Measurements from ENCODE around the gene COL28A1.
A peak's percentile ranks its signal among the peaks of the same experiment; 100 is the strongest.

The COL28A1 gene

DNA sequence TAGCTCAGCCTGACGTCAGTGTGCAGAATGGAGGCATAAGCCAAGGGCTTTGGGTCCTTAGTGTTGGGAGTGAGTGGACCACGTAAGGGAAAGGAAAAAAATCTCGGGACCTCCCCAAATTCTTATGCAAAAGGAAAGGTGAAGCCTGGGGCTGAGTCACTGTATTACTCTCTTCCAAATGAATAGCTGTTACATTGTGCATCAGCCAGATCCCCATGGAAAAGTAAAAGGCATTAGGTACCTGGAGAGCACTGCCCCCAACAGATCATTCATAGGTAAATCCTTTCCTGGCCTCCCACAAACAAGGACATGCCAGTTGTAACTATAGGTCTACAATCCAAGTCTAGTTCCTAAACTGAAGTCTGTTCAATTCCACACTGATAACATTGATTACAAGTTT is 182.8 kb downstream of the COL28A1 start:
- no peaks in the 10 kb centered on the region for H4K20me1 ChIP-seq (ENCODE audit: insufficient read depth, low read length, poor library complexity, severe bottlenecking)
- TF ChIP-seq, protein P1, sequence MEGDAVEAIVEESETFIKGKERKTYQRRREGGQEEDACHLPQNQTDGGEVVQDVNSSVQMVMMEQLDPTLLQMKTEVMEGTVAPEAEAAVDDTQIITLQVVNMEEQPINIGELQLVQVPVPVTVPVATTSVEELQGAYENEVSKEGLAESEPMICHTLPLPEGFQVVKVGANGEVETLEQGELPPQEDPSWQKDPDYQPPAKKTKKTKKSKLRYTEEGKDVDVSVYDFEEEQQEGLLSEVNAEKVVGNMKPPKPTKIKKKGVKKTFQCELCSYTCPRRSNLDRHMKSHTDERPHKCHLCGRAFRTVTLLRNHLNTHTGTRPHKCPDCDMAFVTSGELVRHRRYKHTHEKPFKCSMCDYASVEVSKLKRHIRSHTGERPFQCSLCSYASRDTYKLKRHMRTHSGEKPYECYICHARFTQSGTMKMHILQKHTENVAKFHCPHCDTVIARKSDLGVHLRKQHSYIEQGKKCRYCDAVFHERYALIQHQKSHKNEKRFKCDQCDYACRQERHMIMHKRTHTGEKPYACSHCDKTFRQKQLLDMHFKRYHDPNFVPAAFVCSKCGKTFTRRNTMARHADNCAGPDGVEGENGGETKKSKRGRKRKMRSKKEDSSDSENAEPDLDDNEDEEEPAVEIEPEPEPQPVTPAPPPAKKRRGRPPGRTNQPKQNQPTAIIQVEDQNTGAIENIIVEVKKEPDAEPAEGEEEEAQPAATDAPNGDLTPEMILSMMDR (conservative IDR thresholded peaks at IDR 0.05; ENCODE audit: low read length): peak; percentile 38
- no peak for TF ChIP-seq EZH2phosphoT487 (IDR thresholded peaks at IDR 0.05; ENCODE audit: borderline replicate concordance)
- no peaks in the 10 kb centered on the region for H3K79me2 ChIP-seq (ENCODE audit: insufficient read depth, low read length)
- no peaks in the 10 kb centered on the region for H3K9me3 ChIP-seq (ENCODE audit: insufficient read depth, low read depth, low read length)
- H3K36me3 ChIP-seq (ENCODE audit: insufficient read depth, low read length): no peaks in the 10 kb centered on the region
- no peaks in the 10 kb centered on the region for H3K9me2 ChIP-seq (replicated peaks; ENCODE audit: low read depth, low read length)
- no peak overlapping the region for H2AFZ ChIP-seq (ENCODE audit: low read length)
- no peak overlapping the region for H3K4me3 ChIP-seq (ENCODE audit: low read length, poor library complexity, severe bottlenecking)
- H3K4me2 ChIP-seq (ENCODE audit: low read depth, low read length, poor library complexity, severe bottlenecking): no peak overlapping the region
- no peaks in the 10 kb centered on the region for H3F3A ChIP-seq (ENCODE audit: low read depth)
- H3K4me1 ChIP-seq (ENCODE audit: insufficient read depth, low read length, poor library complexity, severe bottlenecking): no peaks in the 10 kb centered on the region
- H3K9ac ChIP-seq (ENCODE audit: low read depth, low read length, poor library complexity, severe bottlenecking): no peak overlapping the region
- H3K27me3 ChIP-seq (ENCODE audit: insufficient read depth, low read length, poor library complexity, severe bottlenecking): no peaks in the 10 kb centered on the region

DNA sequence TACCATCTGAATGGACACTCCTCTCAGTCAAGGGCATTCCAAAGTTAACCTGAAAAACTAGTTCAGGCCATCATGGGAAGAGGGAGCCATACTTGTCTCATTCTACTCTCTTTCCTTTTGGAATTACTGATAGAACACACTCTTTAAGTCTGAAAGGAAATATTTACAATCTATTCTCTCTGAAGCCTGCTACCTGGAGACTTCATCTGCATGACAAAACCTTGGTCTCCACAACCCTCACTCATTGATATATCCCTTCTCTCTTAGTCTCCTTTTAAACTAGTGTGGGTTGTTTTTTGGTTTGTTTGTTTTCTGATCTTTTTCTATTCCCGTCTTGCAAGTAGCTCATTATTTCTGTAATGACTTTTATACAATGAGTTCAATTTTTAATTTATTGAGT is 183.8 kb downstream of the COL28A1 start:
- Histone ChIP-seq H3K27me3 (ENCODE audit: insufficient read depth, low read length, poor library complexity, severe bottlenecking) (no peaks in the 10 kb centered on the region), H3K4me2 (ENCODE audit: low read depth, low read length, poor library complexity, severe bottlenecking) (no peak overlapping the region), H3K9me3 (ENCODE audit: insufficient read depth, low read depth, low read length) (no peaks in the 10 kb centered on the region), H3K79me2 (ENCODE audit: insufficient read depth, low read length) (no peaks in the 10 kb centered on the region), H2AFZ (ENCODE audit: low read length) (no peak overlapping the region), H3F3A (ENCODE audit: low read depth) (no peaks in the 10 kb centered on the region), H3K4me1 (ENCODE audit: insufficient read depth, low read length, poor library complexity, severe bottlenecking) (no peaks in the 10 kb centered on the region), H3K9ac (ENCODE audit: low read depth, low read length, poor library complexity, severe bottlenecking) (no peak overlapping the region), H3K9me2 (replicated peaks; ENCODE audit: low read depth, low read length) (no peaks in the 10 kb centered on the region), H4K20me1 (ENCODE audit: insufficient read depth, low read length, poor library complexity, severe bottlenecking) (no peaks in the 10 kb centered on the region), H3K36me3 (ENCODE audit: insufficient read depth, low read length) (no peaks in the 10 kb centered on the region), H3K4me3 (ENCODE audit: low read length, poor library complexity, severe bottlenecking) (no peak overlapping the region)
- no peak for TF ChIP-seq EZH2phosphoT487 (IDR thresholded peaks at IDR 0.05; ENCODE audit: borderline replicate concordance)
- TF ChIP-seq, protein P1 (conservative IDR thresholded peaks at IDR 0.05; ENCODE audit: low read length): no peak

DNA sequence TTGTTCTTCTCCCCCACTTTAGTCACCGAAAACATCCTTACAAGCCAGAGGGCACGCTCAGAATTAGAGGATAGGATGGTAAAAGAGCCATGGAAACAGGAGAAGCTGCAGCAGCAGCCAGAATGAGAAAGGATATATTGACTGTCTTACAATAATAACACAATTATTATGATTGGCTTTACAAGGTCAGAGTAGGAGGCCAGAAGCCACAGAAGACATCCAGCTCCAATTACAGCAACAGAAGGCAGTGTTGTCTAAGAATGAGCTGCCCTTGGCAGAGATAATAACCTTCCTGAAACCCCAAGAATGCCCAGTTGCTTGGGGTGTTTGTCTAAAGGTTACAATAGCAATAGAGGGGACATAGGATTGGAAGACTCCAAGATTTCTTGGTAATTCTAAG is 184.5 kb downstream of the COL28A1 start:
- no peaks in the 10 kb centered on the region for H3K36me3 ChIP-seq (ENCODE audit: insufficient read depth, low read length)
- no peaks in the 10 kb centered on the region for H3K4me1 ChIP-seq (ENCODE audit: insufficient read depth, low read length, poor library complexity, severe bottlenecking)
- no peaks in the 10 kb centered on the region for H3K79me2 ChIP-seq (ENCODE audit: insufficient read depth, low read length)
- no peaks in the 10 kb centered on the region for H3K9me2 ChIP-seq (replicated peaks; ENCODE audit: low read depth, low read length)
- H3K27me3 ChIP-seq (ENCODE audit: insufficient read depth, low read length, poor library complexity, severe bottlenecking): no peaks in the 10 kb centered on the region
- H4K20me1 ChIP-seq (ENCODE audit: insufficient read depth, low read length, poor library complexity, severe bottlenecking): no peaks in the 10 kb centered on the region
- no peak overlapping the region for H3K4me3 ChIP-seq (ENCODE audit: low read length, poor library complexity, severe bottlenecking)
- TF ChIP-seq, protein P1 (conservative IDR thresholded peaks at IDR 0.05; ENCODE audit: low read length): no peak
- TF ChIP-seq EZH2phosphoT487 (IDR thresholded peaks at IDR 0.05; ENCODE audit: borderline replicate concordance): no peak
- H3F3A ChIP-seq (ENCODE audit: low read depth): no peaks in the 10 kb centered on the region
- H3K4me2 ChIP-seq (ENCODE audit: low read depth, low read length, poor library complexity, severe bottlenecking): no peak overlapping the region
- no peaks in the 10 kb centered on the region for H3K9me3 ChIP-seq (ENCODE audit: insufficient read depth, low read depth, low read length)
- no peak overlapping the region for H3K9ac ChIP-seq (ENCODE audit: low read depth, low read length, poor library complexity, severe bottlenecking)
- no peak overlapping the region; the same call in 1 of the 2 replicates for H2AFZ ChIP-seq (ENCODE audit: low read length)
